GM23338 (cell line): ENCODE results near the gene SLAMF6. TPM values are rescaled to one million over a fixed set of nuclear protein-coding genes. Genes with fewer than 3 reads are reported as not detected.

Experiments
- ATAC-seq: fragments of 200-7000 bp; cut with Tn5 transposase; 3 replicates; pipeline ENCODE4 v1.9.1; 2020
- DNase-seq: peaks from one replicate; pipeline ENCODE4 v3.0.0-alpha.2; 2015; ENCODE audit warnings: low spot score
- H2AFZ ChIP-seq: fragments of 200-600 bp; sonication (generic); 2 replicates; pipeline ENCODE4 v1.8.0; 2016; ENCODE audit warnings: antibody characterized with exemption, mild to moderate bottlenecking, moderate library complexity
- H3F3A ChIP-seq: fragments of 200-600 bp; sonication (generic); replicated peaks from 2 replicates; pipeline ENCODE4 v1.8.0; 2017; ENCODE audit warnings: antibody characterized with exemption, mixed run types, low read depth
- H3K27ac ChIP-seq: fragments of 200-600 bp; sonication (generic); 2 replicates; pipeline ENCODE4 v1.6.1; 2016; ENCODE audit warnings: low read depth
- H3K27me3 ChIP-seq: fragments of 200-600 bp; sonication (generic); 2 replicates; pipeline ENCODE4 v1.8.0; 2016; ENCODE audit warnings: mild to moderate bottlenecking, mixed run types, moderate library complexity; ENCODE audit not compliant: insufficient read depth
- H3K36me3 ChIP-seq: fragments of 200-600 bp; sonication (generic); 2 replicates; pipeline ENCODE4 v1.8.0; 2016; ENCODE audit warnings: mild to moderate bottlenecking; ENCODE audit not compliant: insufficient read depth
- H3K4me1 ChIP-seq: fragments of 200-600 bp; sonication (generic); 2 replicates; pipeline ENCODE4 v1.8.0; 2016; ENCODE audit warnings: mild to moderate bottlenecking, moderate library complexity; ENCODE audit not compliant: insufficient read depth
- H3K4me2 ChIP-seq: fragments of 200-600 bp; sonication (generic); 2 replicates; pipeline ENCODE4 v1.7.1; 2017; ENCODE audit warnings: mixed run types
- H3K4me3 ChIP-seq: fragments of 200-600 bp; sonication (generic); 2 replicates; pipeline ENCODE4 v1.6.1; 2016; ENCODE audit warnings: mixed run types
- H3K79me2 ChIP-seq: fragments of 200-600 bp; sonication (generic); replicated peaks from 2 replicates; pipeline ENCODE4 v1.8.0; 2017; ENCODE audit warnings: mild to moderate bottlenecking; ENCODE audit not compliant: insufficient read depth
- H3K9me2 ChIP-seq: fragments of 200-600 bp; sonication (generic); 2 replicates; pipeline ENCODE4 v1.8.0; 2017; ENCODE audit not compliant: insufficient read depth
- H4K20me1 ChIP-seq: fragments of 200-600 bp; sonication (generic); replicated peaks from 2 replicates; pipeline ENCODE4 v1.8.0; 2017; ENCODE audit warnings: mild to moderate bottlenecking; ENCODE audit not compliant: insufficient read depth
- H3K27ac Mint-ChIP-seq: 2 replicates; pipeline ENCODE4 v1.8.0; 2020; ENCODE audit warnings: inconsistent platforms, mild to moderate bottlenecking, moderate library complexity, mixed read lengths
- H3K27me3 Mint-ChIP-seq: 3 replicates; pipeline ENCODE4 v1.8.0; 2022; ENCODE audit warnings: low read depth, mild to moderate bottlenecking, moderate library complexity, mixed read lengths, inconsistent platforms; ENCODE audit not compliant: insufficient read depth, poor library complexity
- H3K36me3 Mint-ChIP-seq: 3 replicates; pipeline ENCODE4 v1.8.0; 2021; ENCODE audit warnings: low read depth, mild to moderate bottlenecking, inconsistent platforms, moderate library complexity, mixed read lengths
- H3K4me1 Mint-ChIP-seq: 3 replicates; pipeline ENCODE4 v1.8.0; 2020; ENCODE audit warnings: mild to moderate bottlenecking, inconsistent platforms, mixed read lengths
- H3K4me3 Mint-ChIP-seq: 3 replicates; pipeline ENCODE4 v1.8.0; 2021; ENCODE audit warnings: moderate library complexity, mild to moderate bottlenecking, inconsistent platforms, mixed read lengths
- H3K9me3 Mint-ChIP-seq: 3 replicates; pipeline ENCODE4 v1.8.0; 2020; ENCODE audit warnings: moderate library complexity, mild to moderate bottlenecking, inconsistent platforms, mixed read lengths
- CREB1 ChIP-seq: fragments of 250-450 bp; sonication (Bioruptor Pico); IDR thresholded peaks from 2 replicates; pipeline ENCODE4 v1.5.0; 2020; ENCODE audit warnings: low read depth, mild to moderate bottlenecking, moderate library complexity
- EZH2 ChIP-seq: fragments of 200-600 bp; sonication (generic); IDR thresholded peaks from one replicate; pipeline ENCODE4 v1.8.0; 2017; ENCODE audit warnings: antibody characterized with exemption, mild to moderate bottlenecking, low read depth; ENCODE audit not compliant: unreplicated experiment
- EZH2phosphoT487 ChIP-seq: fragments of 200-600 bp; sonication (generic); IDR thresholded peaks from one replicate; pipeline ENCODE4 v1.8.1; 2018; ENCODE audit warnings: antibody characterized with exemption; ENCODE audit not compliant: unreplicated experiment
- JUNB ChIP-seq: IDR thresholded peaks from one replicate; pipeline ENCODE4 v1.6.1; 2016; ENCODE audit warnings: antibody characterized with exemption; ENCODE audit not compliant: unreplicated experiment
- NANOG ChIP-seq: IDR thresholded peaks from 2 replicates; pipeline ENCODE4 v1.6.1; 2016; ENCODE audit warnings: antibody characterized with exemption, borderline replicate concordance
- POLR2AphosphoS5 ChIP-seq: IDR thresholded peaks from 2 replicates; pipeline ENCODE4 v1.6.1; 2016; ENCODE audit warnings: antibody characterized with exemption, low read depth
- STAT1 ChIP-seq: IDR thresholded peaks from one replicate; pipeline ENCODE4 v1.6.1; 2016; ENCODE audit warnings: antibody characterized with exemption; ENCODE audit not compliant: unreplicated experiment
- ZNF114 ChIP-seq: fragments of 250-450 bp; sonication (Bioruptor Pico); IDR thresholded peaks from 2 replicates; pipeline ENCODE4 v1.5.0; 2020; ENCODE audit warnings: mild to moderate bottlenecking, moderate library complexity
- ZNF331 ChIP-seq: fragments of 250-450 bp; sonication (Bioruptor Pico); IDR thresholded peaks from 2 replicates; pipeline ENCODE4 v1.5.0; 2020; ENCODE audit warnings: low read depth, mild to moderate bottlenecking, moderate library complexity
- polyA plus RNA-seq: library from polyadenylated mRNA; unstranded; fragments of >200 nt; fragmentation: Nextera tagmentation; extraction: Ambion mirVana; gene quantifications from 2 replicates; pipeline ENCODE4 v1.2.1, GENCODE V29; 2016
- total RNA-seq: library from RNA; depleted of rRNA; stranded (reverse); fragments of >200 nt; shearing (Covaris generic); gene quantifications from 2 replicates; pipeline ENCODE4 v1.2.3, GENCODE V29; 2014
- TF ChIP-seq, protein P1 (sequence below): fragments of 250-450 bp; sonication (Bioruptor Pico); IDR thresholded peaks from 2 replicates; pipeline ENCODE4 v1.5.0; 2020; ENCODE audit warnings: mild to moderate bottlenecking, moderate library complexity
- TF ChIP-seq, protein P2 (sequence below): IDR thresholded peaks from one replicate; pipeline ENCODE4 v1.6.1; 2018; ENCODE audit warnings: antibody characterized with exemption; ENCODE audit not compliant: unreplicated experiment
- TF ChIP-seq, protein P3 (sequence below): IDR thresholded peaks from 2 replicates; pipeline ENCODE4 v1.6.1; 2016; ENCODE audit warnings: antibody characterized with exemption
- TF ChIP-seq, protein P4 (sequence below), 2 experiments: fragments of 200-600 bp in 1 of 2; sonication (generic) in 1 of 2; conservative IDR thresholded peaks; 2 replicates each; pipeline versions ENCODE4 v1.5.1 to v1.6.1; 2016 to 2017; ENCODE audit warnings: antibody characterized with exemption in 2 of 2, low read depth in 2 of 2, mild to moderate bottlenecking in 2 of 2, moderate library complexity in 1 of 2

SLAMF6 gene
- total and polyA plus RNA-seq, 2 experiments from 2014 or later, result not detected

DNA sequence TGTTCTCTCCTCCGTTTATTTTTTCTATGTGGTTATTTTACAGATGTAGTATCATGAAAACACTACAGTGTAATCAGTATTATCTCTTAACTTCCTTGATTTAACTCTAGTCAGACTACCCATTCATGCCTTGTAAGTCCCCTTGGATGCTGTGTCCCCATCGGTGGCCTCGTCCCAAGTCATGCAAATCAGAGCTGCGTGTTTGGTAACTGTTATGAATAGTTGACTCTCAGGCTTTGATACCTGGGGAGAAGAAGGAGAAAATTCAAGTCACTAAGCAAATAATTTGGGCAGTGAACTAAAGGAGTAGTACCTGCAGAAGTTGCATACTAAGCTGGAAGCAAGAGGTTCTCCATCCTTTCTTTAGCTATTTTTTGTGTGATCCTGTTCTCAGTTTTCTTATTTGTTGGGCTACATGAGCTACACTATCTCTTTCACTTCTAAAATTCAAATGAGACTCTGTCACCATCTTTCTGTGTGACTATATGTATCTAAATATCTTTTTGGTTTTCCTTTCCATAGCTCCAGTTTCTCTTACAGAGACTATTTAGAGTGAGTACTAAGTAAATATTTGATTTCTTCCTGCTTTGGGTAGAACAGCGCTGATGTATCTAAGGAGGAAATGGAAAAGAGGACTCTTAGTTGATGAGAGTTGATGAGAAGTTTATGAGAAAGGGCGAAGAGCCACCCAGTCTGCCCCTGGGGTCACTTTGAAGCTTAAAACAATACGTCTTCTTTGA is 71.8 kb downstream of the SLAMF6 start:
- Mint-ChIP-seq H3K4me1 (no peaks in the 10 kb centered on the region), H3K4me3 (no peak overlapping the region), H3K27me3 (peaks cover 5% of the 10 kb centered on the region), H3K27ac (no peak overlapping the region), H3K9me3 (no peaks in the 10 kb centered on the region), H3K36me3 (no peaks in the 10 kb centered on the region)
- DNase-seq (no peak), ATAC-seq (no peak)
- no peaks in the 10 kb centered on the region for H3K36me3 ChIP-seq
- no peak overlapping the region for H3K4me3 ChIP-seq
- TF ChIP-seq, protein P1, sequence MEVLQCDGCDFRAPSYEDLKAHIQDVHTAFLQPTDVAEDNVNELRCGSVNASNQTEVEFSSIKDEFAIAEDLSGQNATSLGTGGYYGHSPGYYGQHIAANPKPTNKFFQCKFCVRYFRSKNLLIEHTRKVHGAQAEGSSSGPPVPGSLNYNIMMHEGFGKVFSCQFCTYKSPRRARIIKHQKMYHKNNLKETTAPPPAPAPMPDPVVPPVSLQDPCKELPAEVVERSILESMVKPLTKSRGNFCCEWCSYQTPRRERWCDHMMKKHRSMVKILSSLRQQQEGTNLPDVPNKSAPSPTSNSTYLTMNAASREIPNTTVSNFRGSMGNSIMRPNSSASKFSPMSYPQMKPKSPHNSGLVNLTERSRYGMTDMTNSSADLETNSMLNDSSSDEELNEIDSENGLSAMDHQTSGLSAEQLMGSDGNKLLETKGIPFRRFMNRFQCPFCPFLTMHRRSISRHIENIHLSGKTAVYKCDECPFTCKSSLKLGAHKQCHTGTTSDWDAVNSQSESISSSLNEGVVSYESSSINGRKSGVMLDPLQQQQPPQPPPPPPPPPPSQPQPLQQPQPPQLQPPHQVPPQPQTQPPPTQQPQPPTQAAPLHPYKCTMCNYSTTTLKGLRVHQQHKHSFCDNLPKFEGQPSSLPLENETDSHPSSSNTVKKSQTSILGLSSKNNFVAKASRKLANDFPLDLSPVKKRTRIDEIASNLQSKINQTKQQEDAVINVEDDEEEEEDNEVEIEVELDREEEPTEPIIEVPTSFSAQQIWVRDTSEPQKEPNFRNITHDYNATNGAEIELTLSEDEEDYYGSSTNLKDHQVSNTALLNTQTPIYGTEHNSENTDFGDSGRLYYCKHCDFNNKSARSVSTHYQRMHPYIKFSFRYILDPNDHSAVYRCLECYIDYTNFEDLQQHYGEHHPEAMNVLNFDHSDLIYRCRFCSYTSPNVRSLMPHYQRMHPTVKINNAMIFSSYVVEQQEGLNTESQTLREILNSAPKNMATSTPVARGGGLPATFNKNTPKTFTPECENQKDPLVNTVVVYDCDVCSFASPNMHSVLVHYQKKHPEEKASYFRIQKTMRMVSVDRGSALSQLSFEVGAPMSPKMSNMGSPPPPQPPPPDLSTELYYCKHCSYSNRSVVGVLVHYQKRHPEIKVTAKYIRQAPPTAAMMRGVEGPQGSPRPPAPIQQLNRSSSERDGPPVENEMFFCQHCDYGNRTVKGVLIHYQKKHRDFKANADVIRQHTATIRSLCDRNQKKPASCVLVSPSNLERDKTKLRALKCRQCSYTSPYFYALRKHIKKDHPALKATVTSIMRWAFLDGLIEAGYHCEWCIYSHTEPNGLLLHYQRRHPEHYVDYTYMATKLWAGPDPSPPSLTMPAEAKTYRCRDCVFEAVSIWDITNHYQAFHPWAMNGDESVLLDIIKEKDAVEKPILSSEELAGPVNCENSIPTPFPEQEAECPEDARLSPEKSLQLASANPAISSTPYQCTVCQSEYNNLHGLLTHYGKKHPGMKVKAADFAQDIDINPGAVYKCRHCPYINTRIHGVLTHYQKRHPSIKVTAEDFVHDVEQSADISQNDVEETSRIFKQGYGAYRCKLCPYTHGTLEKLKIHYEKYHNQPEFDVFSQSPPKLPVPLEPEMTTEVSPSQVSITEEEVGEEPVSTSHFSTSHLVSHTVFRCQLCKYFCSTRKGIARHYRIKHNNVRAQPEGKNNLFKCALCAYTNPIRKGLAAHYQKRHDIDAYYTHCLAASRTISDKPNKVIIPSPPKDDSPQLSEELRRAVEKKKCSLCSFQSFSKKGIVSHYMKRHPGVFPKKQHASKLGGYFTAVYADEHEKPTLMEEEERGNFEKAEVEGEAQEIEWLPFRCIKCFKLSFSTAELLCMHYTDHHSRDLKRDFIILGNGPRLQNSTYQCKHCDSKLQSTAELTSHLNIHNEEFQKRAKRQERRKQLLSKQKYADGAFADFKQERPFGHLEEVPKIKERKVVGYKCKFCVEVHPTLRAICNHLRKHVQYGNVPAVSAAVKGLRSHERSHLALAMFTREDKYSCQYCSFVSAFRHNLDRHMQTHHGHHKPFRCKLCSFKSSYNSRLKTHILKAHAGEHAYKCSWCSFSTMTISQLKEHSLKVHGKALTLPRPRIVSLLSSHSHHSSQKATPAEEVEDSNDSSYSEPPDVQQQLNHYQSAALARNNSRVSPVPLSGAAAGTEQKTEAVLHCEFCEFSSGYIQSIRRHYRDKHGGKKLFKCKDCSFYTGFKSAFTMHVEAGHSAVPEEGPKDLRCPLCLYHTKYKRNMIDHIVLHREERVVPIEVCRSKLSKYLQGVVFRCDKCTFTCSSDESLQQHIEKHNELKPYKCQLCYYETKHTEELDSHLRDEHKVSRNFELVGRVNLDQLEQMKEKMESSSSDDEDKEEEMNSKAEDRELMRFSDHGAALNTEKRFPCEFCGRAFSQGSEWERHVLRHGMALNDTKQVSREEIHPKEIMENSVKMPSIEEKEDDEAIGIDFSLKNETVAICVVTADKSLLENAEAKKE, result no peak
- TF ChIP-seq STAT1 (no peak), EZH2 (no peak), JUNB (no peak), POLR2AphosphoS5 (no peak), CREB1 (CRISPR knock-in tag) (no peak), ZNF114 (CRISPR knock-in tag) (no peak), NANOG (no peak), EZH2phosphoT487 (no peak), ZNF331 (CRISPR knock-in tag) (no peak)
- TF ChIP-seq, protein P2, sequence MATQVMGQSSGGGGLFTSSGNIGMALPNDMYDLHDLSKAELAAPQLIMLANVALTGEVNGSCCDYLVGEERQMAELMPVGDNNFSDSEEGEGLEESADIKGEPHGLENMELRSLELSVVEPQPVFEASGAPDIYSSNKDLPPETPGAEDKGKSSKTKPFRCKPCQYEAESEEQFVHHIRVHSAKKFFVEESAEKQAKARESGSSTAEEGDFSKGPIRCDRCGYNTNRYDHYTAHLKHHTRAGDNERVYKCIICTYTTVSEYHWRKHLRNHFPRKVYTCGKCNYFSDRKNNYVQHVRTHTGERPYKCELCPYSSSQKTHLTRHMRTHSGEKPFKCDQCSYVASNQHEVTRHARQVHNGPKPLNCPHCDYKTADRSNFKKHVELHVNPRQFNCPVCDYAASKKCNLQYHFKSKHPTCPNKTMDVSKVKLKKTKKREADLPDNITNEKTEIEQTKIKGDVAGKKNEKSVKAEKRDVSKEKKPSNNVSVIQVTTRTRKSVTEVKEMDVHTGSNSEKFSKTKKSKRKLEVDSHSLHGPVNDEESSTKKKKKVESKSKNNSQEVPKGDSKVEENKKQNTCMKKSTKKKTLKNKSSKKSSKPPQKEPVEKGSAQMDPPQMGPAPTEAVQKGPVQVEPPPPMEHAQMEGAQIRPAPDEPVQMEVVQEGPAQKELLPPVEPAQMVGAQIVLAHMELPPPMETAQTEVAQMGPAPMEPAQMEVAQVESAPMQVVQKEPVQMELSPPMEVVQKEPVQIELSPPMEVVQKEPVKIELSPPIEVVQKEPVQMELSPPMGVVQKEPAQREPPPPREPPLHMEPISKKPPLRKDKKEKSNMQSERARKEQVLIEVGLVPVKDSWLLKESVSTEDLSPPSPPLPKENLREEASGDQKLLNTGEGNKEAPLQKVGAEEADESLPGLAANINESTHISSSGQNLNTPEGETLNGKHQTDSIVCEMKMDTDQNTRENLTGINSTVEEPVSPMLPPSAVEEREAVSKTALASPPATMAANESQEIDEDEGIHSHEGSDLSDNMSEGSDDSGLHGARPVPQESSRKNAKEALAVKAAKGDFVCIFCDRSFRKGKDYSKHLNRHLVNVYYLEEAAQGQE, result no peak
- TF ChIP-seq, protein P3, sequence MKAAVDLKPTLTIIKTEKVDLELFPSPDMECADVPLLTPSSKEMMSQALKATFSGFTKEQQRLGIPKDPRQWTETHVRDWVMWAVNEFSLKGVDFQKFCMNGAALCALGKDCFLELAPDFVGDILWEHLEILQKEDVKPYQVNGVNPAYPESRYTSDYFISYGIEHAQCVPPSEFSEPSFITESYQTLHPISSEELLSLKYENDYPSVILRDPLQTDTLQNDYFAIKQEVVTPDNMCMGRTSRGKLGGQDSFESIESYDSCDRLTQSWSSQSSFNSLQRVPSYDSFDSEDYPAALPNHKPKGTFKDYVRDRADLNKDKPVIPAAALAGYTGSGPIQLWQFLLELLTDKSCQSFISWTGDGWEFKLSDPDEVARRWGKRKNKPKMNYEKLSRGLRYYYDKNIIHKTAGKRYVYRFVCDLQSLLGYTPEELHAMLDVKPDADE, result no peak
- TF ChIP-seq, protein P4, sequence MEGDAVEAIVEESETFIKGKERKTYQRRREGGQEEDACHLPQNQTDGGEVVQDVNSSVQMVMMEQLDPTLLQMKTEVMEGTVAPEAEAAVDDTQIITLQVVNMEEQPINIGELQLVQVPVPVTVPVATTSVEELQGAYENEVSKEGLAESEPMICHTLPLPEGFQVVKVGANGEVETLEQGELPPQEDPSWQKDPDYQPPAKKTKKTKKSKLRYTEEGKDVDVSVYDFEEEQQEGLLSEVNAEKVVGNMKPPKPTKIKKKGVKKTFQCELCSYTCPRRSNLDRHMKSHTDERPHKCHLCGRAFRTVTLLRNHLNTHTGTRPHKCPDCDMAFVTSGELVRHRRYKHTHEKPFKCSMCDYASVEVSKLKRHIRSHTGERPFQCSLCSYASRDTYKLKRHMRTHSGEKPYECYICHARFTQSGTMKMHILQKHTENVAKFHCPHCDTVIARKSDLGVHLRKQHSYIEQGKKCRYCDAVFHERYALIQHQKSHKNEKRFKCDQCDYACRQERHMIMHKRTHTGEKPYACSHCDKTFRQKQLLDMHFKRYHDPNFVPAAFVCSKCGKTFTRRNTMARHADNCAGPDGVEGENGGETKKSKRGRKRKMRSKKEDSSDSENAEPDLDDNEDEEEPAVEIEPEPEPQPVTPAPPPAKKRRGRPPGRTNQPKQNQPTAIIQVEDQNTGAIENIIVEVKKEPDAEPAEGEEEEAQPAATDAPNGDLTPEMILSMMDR (conservative IDR thresholded peaks at IDR 0.05; ENCODE audit: low read depth in 2 of 2), result no peak
- H3F3A ChIP-seq, result no peaks in the 10 kb centered on the region
- H3K4me2 ChIP-seq, result no peak overlapping the region
- H4K20me1 ChIP-seq, result no peaks in the 10 kb centered on the region
- no peaks in the 10 kb centered on the region for H3K4me1 ChIP-seq
- H3K27me3 ChIP-seq, result no peaks in the 10 kb centered on the region
- H3K79me2 ChIP-seq, result no peaks in the 10 kb centered on the region
- H2AFZ ChIP-seq, result no peak overlapping the region
- H3K9me2 ChIP-seq, result peaks cover 4% of the 10 kb centered on the region; the same call in 1 of the 2 replicates
- no peak overlapping the region for H3K27ac ChIP-seq
